GM18505 (cell line): ENCODE results near the gene ALKBH8.
A peak's percentile ranks its signal among the peaks of the same experiment; 100 is the strongest.

ENCODE experiments used
- ATAC-seq: cut with Tn5 transposase; IDR thresholded peaks from one replicate; pipeline ENCODE4 v1.9.1; 2021; ENCODE audit not compliant: unreplicated experiment
- POLR2A ChIP-seq: IDR thresholded peaks from 4 replicates; pipeline ENCODE4 v1.6.1; 2011; ENCODE audit warnings: borderline replicate concordance; ENCODE audit not compliant: insufficient read depth, insufficient read length; ENCODE audit errors: extremely low read depth

ALKBH8 gene

DNA sequence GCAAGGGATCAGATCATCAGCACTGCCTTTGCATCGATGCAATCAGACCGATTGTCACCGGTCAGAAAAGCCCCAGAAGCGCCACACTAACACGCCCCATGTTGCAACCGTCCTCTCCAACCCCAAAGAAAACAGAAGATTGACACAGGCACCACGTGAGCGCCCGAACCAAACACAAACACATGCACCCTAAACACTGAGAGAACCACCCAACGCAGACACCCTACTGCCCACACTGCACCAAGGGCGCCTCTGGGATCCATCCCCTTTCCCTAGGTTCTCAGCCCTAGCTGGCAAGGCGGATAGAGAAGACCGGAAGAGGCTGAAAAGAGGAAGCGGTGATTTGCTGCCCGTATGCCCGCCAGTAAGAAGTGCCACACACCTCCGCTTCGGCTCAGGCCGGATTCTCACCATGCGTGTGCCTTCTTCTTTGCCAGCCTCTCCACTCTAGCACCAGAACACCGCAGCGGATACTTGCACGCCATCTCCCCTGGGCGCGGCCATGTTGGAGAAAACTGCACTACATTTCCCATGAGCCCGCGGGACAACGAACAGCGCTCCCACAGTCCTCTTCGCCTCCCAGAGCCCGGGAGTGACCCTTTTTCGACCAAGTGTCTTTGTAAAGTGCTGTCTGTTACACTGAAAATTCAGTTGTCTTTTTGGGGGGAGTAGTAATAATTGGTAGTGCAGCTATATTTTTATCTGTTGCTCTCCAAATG, at the start of gene ALKBH8:
ALKBH8 (minus strand) TSS at position 517 of the 719 bp plus-strand sequence. CDS start 4,842 bp downstream, outside the sequence.
- ATAC-seq, result peak; percentile 77
- TF ChIP-seq POLR2A, result peak; percentile 55

- TF ChIP-seq POLR2A, result no peak
- no peak for ATAC-seq
Measured at GRCh38 chr11:107612445-107612844, 46.9 kb upstream of the ALKBH8 start.

DNA sequence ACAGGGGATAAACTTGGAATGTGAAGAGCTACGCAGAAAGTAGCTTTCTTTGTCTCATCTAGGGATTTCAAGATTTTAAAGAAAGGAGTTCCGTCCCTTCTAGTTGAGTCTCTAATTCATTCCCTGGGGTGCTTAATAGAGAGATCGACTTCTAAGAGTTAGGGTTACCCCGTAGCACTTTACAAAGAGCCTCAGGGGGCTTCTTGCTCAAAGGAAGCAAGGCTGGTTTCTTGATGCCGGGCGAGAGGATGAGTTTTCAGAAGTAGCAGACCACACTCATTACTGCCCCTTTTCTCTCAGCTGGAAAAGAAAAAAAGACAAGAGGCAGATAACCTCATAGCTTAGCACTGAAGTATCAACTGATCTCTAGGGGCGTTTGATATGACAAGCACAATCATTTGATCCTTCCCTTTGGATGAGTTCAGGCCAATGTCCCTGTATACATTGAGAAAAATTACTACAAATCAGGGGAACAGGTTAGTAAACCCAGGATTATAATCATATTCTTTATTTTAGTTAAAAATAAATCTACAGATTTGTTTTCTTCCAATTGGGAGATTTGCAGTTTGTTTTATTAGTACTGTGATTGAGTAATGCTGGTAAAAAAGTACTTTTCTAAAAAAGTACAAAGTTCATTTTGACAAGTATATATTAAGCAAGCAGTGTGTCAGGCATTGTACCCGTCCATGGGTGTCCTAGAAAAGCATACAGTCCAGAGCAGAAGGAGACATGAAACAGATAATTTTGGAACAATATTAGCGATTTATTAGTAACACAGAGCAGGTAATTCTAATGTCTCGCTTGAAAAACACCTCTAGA, 44.1 kb upstream of the ALKBH8 start:
- no peak for TF ChIP-seq POLR2A
- no peak for ATAC-seq

DNA sequence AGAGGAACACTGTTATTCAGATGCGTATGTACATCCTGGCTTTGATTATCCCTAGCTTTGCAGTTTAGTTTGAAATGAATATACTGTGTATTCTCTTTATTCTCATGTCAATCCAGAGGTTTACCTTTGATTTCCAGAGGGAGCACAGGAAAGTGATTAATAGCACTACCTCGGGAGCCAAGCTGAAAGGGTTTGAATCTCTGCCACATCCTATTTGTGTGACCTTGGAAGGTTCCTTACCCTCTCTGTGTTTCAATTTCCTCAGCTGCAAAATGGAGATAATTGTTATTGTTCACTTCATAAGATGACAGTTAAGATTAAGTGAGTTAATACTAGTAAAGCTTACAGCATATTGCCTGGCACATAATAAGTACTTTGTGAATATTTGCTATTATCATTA, 43.3 kb upstream of the ALKBH8 start:
- no peak for ATAC-seq
- no peak for TF ChIP-seq POLR2A

- ATAC-seq, result no peak
- TF ChIP-seq POLR2A, result no peak
Measured at GRCh38 chr11:107606141-107606540, 40.6 kb upstream of the ALKBH8 start.

DNA sequence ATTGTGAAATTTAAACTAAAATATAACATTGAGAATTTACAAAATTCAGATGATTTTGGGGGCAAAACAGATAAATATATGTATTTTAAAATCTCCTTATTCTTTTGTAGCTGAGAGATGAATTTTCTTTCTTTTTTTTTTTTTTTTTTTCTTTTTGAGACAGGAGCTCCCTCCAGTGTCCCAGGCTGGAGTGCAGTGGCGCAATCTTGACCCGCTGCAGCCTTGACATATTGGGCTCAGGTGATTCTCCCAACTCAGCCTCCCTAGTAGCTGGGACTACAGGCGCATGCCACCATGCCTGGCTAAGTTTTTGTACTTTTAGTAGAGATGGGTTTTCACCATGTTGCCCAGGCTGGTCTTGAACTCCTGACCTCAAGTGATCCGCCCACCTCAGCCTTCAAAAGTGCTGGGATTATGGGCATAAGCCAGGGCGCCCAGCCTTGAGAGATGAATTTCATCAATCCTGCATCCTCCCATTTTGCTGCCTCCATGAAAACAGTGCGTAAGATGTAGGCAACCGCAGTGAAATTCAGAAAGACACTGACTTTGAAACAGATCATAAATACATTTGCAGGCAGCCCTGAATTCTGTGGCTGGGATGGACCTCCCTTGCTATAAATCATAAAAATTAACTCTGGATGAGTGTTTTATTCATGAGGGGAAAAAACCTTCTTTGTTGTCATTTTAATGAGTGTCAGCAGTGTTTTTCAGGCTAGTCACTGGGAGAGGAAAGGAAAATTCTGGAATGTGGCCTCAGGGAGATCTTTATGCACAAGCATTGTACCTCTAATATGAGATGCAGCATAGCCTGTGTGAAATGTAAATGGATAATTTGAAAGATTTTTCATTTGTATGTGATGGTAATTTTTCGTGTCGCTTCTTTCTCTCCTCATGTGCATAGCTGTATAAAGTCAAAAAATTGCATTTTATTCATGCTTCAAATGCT, 39.8 kb upstream of the ALKBH8 start:
- TF ChIP-seq POLR2A, result no peak
- no peak for ATAC-seq

GRCh38 chr11:107598225-107599139, 32.9 kb upstream of the ALKBH8 start:
- no peak for TF ChIP-seq POLR2A
- ATAC-seq, result no peak

GRCh38 chr11:107594736-107595135, 29.2 kb upstream of the ALKBH8 start:
- no peak for ATAC-seq
- TF ChIP-seq POLR2A, result no peak

DNA sequence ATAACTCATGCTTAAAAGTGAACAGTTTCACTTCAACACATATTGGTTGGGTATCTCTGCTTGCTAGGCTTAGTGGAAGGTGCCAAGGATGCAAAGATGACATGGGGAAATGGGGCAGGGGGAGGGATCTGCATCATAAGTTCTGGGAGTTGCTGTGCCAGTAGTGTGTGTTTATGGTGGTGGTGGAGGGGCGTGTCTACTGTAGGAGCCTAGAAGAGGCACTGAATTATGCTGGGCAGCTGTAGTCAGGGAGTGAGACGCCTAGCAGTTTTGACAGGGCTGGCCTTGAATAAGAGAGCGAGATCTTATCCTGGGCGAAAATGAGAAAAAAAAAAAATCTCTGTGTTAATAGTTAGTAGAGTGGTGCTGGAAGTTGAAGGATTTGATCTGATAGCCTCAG, 28.4 kb upstream of the ALKBH8 start:
- TF ChIP-seq POLR2A, result no peak
- ATAC-seq, result no peak

GRCh38 chr11:107592813-107593212, 27.3 kb upstream of the ALKBH8 start:
- TF ChIP-seq POLR2A, result no peak
- no peak for ATAC-seq

GRCh38 chr11:107592231-107592590, 26.7 kb upstream of the ALKBH8 start:
- no peak for ATAC-seq
- TF ChIP-seq POLR2A, result no peak
